HG02610 (cell line): ENCODE results near the gene MIAT.

Source experiments
- ATAC-seq: cut with Tn5 transposase; IDR thresholded peaks from one replicate; pipeline ENCODE4 v1.9.1; 2021; ENCODE audit warnings: mild to moderate bottlenecking, moderate library complexity; ENCODE audit not compliant: unreplicated experiment

MIAT gene

DNA sequence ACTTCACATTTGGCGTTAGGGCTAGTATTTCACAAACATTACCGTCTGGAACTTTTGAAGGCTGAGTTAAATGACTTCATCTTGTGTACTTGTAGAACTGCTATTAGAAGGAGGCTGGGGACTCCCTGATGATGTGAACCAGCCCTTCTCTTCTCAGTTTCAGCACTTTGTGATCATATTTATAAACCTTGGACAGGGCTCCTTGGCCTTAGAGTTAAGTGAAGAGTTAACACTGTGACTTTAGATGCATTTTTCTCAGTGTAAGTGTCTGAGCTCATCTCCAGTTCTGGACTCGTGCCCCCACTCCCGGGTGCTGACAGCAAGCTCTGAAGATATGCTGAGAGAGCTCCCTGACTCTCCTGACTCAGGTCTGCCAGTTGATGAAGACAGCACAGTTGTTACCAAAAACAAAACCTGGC lies 8.4 kb downstream of the MIAT start:
- ATAC-seq, result peak; percentile 31

DNA sequence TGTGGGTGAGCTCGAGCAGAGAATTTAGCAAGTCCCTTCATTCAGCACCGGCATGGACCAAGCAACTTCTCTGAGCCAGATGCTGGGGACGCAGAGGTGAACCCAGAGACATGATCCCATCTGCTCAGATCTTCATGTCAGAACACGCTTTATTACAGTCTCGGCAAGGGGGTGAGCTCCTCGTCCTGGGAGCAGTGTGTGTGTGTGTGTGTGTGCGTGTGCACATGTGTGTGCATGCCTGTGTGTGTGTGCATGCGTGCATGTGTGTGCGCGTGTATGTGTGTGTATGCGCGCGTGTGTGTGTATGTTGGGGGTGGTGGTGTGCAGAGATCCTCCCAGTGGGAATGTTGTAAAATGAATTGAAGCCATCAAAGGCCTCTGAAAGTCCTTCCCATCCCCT lies 9.8 kb downstream of the MIAT start:
- no peak for ATAC-seq

DNA sequence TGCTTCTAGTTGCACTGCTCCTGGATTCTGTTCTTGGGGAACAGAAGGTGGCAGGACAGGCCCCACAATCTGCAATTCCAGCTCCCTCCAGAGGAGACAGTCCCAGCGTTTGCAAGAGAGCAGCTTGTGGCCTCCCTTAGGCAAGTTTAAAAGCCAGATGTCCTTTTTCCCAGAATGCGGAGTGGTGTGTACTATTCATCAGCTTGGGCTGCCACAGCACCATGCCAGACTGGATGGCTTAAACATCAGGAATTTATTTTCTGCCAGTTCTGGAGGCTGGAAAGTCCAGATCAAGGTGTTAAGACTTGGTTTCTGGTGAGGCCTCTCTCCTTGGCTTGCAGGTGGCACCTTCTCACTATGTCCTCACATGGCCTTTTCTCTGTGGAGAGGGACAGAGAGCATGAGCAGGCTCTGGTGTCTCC lies 11.7 kb downstream of the MIAT start:
- no peak for ATAC-seq

DNA sequence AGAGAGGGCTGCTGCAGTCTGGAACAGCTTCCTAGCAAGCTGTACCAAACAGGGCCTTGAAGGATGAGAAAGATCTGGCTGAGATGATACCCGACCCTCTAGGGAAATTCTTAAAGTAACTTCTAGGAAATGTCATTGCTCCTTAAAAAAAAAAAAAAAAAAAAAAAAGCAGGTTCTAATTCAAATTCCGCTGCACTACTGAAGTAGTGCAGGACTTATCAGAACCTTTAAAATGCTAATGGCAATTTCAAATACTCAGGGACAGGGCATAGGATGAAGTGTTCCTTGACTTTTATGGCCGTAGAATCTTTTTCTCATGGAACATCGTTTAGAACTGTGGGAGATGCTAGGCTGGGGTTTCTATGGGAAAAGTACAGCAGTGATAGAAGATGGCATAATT lies 13.1 kb downstream of the MIAT start:
- ATAC-seq, result no peak

DNA sequence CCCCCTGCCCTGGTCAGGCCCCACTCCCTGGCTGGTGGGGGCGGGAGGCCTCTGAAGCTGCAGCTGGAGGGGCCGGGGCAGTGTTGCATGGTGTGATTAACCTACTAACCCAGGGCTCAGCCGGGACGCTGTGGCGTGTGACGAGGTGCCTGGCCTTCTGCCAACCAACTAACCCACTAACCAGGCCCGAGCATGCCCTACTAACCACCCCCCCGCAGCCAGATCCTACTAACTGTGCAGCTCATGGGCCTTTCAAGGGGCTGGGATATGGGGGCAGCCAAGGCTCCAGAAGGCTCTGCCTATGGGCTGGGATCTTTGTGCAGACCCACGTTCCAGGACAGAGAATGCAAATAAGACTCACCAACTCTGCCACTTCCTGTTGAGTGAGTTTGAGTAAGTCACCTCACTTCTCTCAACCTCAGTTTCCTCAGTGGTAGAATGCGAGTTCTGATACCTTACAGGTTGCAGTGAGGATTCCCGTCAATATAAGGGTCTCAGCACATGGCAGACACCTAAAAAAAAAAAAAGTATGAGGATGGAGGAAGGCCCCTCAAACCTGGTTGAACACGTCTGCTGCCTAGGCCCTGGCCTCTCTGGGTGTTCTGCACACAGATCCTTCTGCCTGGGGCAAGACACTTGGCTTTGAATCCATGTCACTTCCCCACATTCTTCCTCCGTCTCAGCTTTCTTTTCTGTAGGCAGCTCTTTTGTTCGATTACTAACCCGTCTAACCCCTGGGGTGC lies 14.1 kb downstream of the MIAT start:
- no peak for ATAC-seq

DNA sequence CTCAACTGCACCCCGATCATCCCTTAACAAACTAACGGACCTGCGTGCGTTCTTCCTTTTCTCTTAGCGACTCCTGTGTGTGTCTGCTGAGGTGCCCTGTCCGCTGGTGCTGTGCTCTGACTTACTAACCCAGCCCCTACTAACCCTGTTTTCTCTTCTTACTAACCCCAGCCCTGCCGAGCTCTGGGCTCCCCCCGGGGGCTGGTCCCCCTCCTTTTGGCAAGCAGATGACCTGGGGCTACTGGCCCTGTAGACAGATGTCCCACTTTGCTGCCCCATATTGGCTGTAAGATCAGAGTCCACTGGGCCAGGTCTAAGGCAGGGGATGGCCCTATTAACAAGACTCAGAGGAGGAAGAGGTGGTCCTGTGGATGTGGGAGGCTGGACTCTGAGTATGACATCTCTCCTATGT lies 14.7 kb downstream of the MIAT start:
- no peak for ATAC-seq

DNA sequence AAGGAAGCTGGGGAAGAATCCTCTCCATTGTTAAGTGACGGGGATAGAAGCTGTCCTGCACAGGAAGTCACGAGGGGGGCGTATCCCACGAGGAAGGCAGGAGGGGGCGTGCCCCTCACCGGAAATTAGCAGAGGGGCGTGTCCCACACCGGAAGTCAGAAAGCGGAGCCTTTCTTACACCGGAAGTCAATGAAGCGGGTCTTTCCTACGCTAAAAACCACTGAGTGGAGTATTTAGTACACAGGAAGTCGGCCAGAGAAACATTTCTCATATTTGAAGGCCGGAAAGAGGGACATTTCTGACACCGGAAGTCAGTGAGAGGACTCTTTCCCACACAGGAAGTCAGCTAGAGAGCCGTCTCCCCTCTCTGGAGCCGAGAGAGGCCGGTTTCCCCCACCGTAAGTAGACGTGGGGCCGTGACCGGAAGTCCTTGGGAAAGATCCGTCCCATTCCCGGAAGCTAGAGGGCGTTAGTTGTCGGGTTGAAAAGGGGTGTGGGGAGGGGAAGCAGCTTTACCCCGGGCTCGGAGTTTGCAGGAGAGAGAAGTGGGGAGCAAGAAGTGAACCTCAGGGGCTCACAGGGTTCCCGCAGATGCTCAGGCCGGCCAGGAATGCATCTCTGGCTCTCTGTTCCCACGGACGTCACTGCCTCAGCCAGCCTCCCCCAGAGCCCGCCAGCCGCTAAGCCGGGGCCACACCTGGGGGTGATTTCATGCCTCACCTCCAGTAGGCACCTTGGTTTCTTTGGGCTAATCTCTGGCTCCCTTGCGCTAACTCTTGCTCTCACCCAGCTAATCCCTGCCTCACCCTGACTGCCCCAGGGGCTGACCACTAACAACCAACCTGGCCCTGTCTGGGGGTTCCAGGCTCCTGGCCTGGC lies 15.4 kb downstream of the MIAT start:
- ATAC-seq, result peak; percentile 67

DNA sequence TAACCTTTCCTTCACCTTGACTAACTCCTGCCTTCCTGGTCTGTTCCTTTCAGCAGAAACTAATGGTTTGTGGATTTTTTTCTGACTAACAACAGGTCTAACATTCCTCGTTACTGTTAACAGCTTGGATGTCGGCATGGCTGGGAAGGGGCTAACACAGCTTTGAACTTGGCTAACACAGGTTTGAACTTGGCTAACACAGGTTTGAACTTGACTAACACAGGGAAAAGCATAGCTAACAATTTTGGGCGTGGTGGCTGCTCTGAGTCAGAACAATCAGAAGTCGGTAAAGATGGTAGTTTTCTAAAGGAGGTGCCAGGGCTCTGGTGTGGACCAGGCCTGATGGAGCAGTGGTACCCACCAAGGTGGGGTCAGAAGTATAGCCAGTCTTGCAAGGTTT lies 16.1 kb downstream of the MIAT start:
- no peak for ATAC-seq

DNA sequence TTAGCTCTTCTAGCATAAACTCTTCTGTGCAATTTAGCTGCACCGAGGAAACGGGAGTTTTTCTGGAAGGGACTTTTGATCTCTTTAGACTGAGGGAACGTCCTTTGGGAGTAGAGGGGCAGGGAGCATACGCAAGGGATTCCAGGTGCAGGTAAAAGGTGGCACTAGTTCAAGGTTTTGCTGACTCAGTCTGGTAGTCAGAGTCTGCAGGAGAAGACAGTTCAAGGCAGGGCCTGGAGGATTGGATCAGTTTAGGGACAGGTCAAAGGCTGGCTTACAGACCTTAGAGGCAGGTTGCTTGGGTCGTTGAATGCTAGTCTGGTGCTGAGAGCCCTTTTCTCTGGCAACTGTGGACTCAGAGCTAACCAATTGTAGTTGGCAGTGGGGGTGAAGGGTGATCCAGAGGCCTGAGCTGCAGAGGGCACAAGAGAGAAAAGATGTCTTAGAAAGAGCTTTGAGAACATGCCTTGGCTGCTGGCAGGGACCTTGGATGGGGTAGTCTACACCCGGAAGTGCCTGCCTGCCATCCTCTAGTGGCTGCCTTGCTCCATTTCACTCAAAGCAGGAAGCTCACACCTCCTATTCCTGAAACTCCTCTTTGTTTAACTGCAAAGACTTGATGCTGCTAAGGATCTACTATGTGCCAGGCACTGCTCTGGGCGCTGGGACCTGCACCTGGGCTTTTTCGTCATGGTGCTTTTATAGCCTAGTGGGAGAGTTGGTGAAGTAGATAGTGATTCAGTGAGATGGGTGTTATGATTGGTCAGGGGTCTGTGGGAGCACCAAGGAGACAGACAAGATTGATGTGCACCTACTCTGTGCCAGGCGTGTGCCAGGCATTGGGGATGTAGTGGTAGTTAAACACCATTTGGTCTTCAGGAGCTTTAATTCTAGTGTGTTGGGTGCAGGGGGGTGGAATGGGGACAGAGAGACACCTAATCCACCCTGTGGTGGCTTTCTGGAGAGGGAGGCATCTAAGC lies 17.1 kb downstream of the MIAT start:
- no peak for ATAC-seq

DNA sequence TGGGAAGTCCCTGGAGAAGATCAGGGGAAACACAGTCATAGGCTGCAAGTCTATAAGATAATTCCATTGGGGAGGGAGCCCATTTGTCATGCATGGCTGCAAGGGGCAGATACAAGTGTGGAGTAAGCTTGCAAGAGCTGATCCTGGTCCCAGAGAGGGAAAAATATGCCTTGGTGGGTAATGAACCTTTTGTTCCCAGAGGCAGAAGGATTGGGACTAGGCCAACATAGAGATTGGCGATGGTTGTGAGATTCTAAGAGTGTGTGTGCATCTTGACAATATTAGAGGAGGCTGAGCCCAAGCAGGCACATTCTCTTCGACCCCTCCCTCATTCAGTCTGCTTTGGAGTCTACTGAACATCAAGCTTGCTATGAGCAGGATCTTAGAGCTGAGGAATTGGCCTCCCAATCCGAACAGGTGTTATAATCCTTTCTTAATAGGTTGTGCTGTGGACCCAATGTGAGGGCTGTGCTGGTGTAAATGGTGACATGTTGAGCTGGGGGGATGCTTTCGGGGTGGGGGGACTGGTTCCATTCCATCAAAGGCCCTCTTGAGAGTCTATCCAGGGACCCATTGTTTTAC lies 18.4 kb downstream of the MIAT start:
- no peak for ATAC-seq

DNA sequence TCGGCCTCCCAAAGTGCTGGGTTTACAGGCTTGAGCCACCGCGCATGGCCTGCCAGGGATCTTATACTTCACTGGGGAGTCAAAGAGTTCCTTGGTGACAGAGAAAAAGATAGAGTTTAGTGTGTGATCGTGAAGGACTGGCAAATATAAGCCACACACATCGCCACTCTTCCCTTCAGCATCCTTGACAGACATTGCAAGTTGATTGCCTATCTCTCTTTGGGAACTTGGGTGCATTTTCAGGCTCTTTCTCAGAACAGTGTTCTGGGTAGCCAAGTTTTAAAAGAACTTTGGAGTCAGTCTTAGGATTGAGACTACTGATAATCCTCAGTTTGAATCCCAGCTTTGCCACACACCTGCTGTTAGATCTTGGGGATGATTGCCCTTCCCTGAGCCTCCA lies 19.8 kb downstream of the MIAT start:
- ATAC-seq, result no peak

DNA sequence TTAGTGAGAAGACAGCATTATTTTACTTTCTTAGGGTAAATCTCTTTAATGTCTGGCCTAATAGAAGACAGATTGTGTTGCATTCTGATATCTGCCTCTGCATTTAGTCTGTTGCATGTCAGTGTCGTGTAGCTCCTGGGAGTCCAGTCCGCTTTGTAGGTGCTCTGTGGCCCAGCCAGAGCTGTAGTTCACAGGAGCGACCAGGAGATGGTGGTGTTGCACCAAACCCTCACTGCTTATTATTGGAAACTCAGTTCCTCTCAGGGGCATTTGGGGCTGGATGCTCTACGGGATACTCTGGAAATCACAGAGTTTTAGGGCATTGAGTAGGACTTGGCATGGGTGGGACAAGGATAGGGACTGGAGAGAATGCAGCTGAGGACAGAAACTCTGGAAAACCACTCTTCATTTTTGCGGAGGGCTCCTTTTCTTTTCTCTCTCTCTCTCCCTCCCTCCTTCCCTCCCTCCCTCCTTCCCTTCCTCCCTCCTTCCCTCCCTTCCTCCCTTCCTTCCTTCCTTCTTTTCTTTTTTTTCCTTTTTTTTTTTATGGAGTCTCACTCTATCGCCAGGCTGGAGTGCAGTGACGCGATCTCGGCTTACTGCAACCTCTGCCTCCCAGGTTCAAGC lies 21.7 kb downstream of the MIAT start:
- ATAC-seq, result no peak

DNA sequence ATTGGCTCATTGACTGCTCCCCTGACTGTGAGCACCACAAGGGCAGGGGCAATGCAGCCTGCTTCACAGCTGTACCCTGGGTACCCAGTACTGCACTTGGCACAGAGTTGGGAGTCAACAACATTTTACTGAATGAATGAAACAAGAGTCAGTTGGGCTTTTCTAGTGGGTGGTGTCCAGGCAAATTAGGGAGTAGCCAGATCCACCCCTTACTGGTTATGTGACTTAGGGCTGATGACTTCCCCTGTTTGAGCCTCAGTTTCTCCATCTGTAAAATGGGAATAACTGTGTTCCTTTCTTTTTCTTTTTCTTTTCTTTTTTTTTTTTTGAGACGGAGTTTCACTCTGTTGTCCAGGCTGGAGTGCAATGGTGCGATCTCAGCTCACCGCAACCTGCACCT lies 23.1 kb downstream of the MIAT start:
- ATAC-seq, result no peak

DNA sequence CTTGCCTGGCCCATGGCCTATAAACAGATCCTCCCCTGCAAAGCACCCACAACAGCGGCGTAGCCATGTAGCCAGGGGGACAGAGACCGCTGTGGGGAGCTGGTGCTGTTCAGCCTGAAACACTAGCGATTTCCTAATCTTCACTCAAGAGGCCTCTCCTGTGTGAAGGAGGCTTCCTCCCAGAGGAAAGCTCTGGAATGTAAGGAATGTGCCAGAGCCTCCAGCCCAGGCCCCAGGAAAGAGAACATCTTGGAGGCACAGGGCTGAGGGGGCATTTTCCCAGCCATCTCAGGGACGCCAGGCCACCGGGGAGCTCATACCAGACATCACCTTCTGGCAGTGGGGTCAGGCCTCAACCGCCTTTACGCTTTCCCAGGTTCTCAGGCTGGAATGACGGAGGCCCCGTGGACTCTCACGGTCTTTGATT lies 24.0 kb downstream of the MIAT start:
- ATAC-seq, result no peak

DNA sequence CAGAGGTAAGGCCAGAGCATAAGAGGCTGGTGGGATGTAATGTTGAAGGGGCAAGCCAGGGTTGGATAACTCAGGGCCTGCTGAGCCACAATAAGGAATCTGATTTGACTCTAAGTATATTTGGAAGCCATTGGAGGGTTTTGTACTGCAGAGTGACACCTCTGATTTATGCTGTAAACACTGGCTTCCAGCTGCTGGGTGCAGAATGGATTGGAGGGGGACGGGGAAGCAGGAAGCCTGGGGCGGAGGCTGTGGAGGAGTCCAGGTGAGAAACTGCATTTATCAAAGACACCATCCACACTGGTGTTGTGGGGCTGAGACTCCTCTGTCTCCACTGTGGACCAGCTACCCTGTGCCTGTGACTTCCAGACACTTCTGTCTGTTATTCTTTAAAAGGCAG lies 26.8 kb downstream of the MIAT start:
- no peak for ATAC-seq

DNA sequence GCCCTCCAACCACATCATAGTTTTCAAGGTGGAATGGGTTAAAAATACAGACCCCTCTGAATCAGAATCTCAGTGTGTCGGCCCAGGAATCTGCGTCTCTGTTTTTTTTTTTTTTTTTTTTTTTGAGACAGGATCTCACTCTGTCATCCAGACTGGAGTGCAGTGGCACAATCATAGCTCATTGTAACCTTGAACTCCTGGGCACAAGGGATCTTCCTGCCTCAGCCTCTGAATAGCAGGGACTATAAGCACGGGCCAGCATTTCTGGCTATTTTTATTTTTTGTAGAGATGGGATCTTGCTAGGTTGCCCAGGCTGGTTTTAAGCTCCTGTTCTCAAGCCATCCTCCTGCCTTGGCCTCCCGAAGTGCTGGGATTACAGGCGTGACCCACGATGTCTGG lies 28.2 kb downstream of the MIAT start:
- no peak for ATAC-seq

DNA sequence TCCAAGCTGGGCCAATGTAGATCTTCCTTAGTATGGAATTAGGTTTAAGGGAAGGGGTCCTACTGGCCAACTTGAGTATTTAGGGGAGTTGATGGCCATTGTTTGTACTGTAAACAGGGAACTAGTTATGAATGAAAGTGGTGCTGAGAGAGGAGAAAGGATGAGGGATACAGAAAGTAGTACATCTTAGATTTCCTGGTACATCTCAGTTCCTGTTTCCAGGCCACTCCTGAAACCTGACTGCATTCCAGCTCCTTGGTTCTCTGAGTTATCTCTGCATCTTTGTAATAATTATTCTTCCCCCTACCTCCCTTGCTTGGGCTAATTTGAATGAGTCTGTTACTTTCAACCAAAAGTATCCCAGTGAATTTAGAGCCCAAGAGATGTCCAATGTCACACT lies 30.1 kb downstream of the MIAT start:
- ATAC-seq, result no peak

DNA sequence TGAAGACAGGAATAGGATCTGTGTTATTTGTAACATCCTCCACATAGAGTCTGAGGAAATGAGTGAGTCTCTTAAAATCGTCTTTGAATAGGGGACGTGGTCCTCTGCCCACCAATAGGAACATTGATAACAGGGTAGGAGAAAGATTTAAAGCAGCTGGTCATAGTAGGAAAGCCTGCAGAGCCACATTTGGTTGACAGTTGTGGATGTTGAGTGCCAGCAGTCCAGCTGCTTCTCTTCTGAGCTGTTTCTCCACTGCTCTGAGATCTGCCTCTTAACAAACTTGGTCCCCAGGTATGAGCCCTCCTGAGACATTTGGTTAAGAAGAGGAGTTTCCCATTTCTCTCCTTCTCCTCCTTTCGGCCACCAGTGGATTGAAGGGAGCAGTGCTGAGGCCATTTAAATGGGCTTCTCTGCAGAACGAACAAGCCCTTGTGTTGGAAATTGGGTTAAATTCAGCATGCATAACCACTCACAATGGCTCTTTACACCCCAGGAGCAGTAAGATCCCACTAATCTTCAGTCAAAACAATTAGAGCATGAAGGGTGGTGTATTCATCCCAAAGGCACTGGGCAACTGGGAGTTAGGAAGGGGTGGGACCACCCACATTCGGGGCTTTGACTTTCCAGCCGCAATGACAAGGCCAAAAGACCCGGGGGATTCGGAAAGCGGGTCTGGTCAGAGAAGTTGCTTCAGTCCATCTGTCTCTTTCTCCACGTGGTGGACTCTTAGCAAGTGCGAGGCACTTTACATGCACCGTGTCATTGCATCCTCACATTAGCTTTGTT lies 32.3 kb downstream of the MIAT start:
- no peak for ATAC-seq

DNA sequence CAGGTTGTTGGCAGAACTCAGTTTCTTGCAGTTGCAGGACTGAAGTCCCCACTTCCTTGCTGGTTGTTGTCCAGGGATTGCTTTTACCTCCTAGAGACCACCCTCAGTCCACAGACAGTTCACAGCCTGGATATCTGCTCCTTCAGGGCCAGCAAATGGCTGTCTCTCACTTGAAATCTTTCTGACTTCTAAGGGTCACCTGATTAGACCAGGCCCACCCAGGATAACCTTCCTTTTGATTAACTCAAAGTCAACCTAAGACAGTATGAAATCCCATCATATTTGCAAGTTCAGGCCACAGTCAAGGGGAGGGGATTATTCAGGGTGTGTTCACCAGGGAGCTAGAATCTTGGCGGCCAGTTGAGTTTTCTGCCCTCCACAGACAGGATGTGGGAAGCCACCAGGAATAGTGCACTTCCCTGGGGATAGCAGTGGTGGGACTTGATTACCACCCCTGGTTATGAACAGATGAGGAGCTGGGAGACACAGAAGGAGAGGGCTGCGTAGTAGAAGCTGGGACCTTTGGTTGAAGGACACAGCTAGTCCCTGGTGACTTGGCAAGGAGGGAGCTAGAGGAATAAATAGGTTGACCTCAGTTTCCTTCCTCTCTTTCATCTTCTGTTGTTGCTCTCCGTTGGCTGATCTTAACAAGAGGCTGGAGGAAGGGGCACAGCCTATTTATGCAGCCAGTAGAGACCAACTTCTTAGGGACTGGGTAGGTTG lies 33.4 kb downstream of the MIAT start:
- ATAC-seq, result no peak
